IMR-90 (cell line): ENCODE data around the gene ABCD1. TPM values are rescaled to one million over a fixed set of nuclear protein-coding genes. Genes with fewer than 3 reads are reported as not detected.

Experiments
- ATAC-seq: fragments of 200-7000 bp; cut with Tn5 transposase; 2 replicates; pipeline ENCODE4 v1.9.1; 2020; ENCODE audit warnings: low read depth, mild to moderate bottlenecking, moderate library complexity
- BruUV-seq: library from RNA; stranded (reverse); fragments of 400-500 nt; replicated peaks from 2 replicates; lab custom pipeline; 2021; lab: Mats Ljungman, UMichigan
- CTCF ChIA-PET: fragments of 300-600 bp; formaldehyde crosslinking; extraction: SDS; loops from one replicate; lab custom pipeline; 2021; ENCODE audit warnings: antibody characterized with exemption; lab: Yijun Ruan, JAX
- POLR2A ChIA-PET: fragments of 300-600 bp; sonication (Branson Sonifier 250); formaldehyde crosslinking; loops from one replicate; lab custom pipeline; 2022; ENCODE audit warnings: antibody characterized with exemption; ENCODE audit not compliant: unreplicated experiment; lab: Charles Lee
- DNase-seq: peaks from one replicate; pipeline ENCODE4 v3.0.0; 2013
- H2AFZ ChIP-seq: replicated peaks from 2 replicates; pipeline ENCODE3; 2013; ENCODE audit warnings: low read length, mild to moderate bottlenecking; ENCODE audit not compliant: poor library complexity
- H2AK5ac ChIP-seq: 2 replicates; pipeline ENCODE4 v1.6.1; 2013; ENCODE audit warnings: low read depth, low read length, inconsistent platforms
- H2AK9ac ChIP-seq: replicated peaks from 2 replicates; pipeline ENCODE3; 2013; ENCODE audit warnings: mild to moderate bottlenecking, low read depth, low read length, moderate library complexity; ENCODE audit not compliant: poor library complexity
- H2BK120ac ChIP-seq: 2 replicates; pipeline ENCODE4 v1.6.1; 2013; ENCODE audit warnings: low read depth, low read length, inconsistent platforms
- H2BK15ac ChIP-seq: 3 replicates; pipeline ENCODE4 v1.6.1; 2013; ENCODE audit warnings: low read depth, low read length, inconsistent platforms
- H2BK20ac ChIP-seq: 2 replicates; pipeline ENCODE4 v1.6.1; 2013; ENCODE audit warnings: low read depth, mild to moderate bottlenecking, inconsistent platforms, low read length, moderate library complexity
- H2BK5ac ChIP-seq: 2 replicates; pipeline ENCODE4 v1.6.1; 2013; ENCODE audit warnings: mild to moderate bottlenecking, low read depth, low read length, inconsistent platforms; ENCODE audit not compliant: poor library complexity, severe bottlenecking
- H3K14ac ChIP-seq: replicated peaks from 2 replicates; pipeline ENCODE4 v1.6.1; 2013; ENCODE audit warnings: low read depth, low read length, inconsistent platforms
- H3K18ac ChIP-seq: 2 replicates; pipeline ENCODE4 v1.6.1; 2013; ENCODE audit warnings: low read depth, low read length, control low read depth
- H3K23ac ChIP-seq: 2 replicates; pipeline ENCODE4 v1.6.1; 2013; ENCODE audit warnings: low read depth, low read length, inconsistent platforms
- H3K27ac ChIP-seq: 2 replicates; pipeline ENCODE4 v1.5.1; 2013; ENCODE audit warnings: mild to moderate bottlenecking, control low read depth, low read length; ENCODE audit not compliant: insufficient read depth
- H3K27me3 ChIP-seq: 2 replicates; pipeline ENCODE4 v1.6.1; 2013; ENCODE audit warnings: low read length; ENCODE audit not compliant: control insufficient read depth, insufficient read depth
- H3K36me3 ChIP-seq: 2 replicates; pipeline ENCODE4 v1.6.1; 2013; ENCODE audit warnings: low read length, mixed read lengths; ENCODE audit not compliant: control insufficient read depth, insufficient read depth
- H3K4ac ChIP-seq: 2 replicates; pipeline ENCODE4 v1.6.1; 2013; ENCODE audit warnings: low read depth, low read length, inconsistent platforms
- H3K4me1 ChIP-seq: 2 replicates; pipeline ENCODE4 v1.6.1; 2013; ENCODE audit warnings: low read length, mixed read lengths; ENCODE audit not compliant: control insufficient read depth, insufficient read depth
- H3K4me2 ChIP-seq: 2 replicates; pipeline ENCODE4 v1.6.1; 2013; ENCODE audit warnings: low read depth, mild to moderate bottlenecking, control low read depth, low read length, moderate library complexity
- H3K4me3 ChIP-seq: 2 replicates; pipeline ENCODE4 v1.5.1; 2013; ENCODE audit warnings: low read depth, mild to moderate bottlenecking, control low read depth, low read length, moderate library complexity; ENCODE audit not compliant: insufficient read depth
- H3K56ac ChIP-seq: 2 replicates; pipeline ENCODE4 v1.6.1; 2013; ENCODE audit warnings: low read length, inconsistent platforms; ENCODE audit not compliant: insufficient read depth; ENCODE audit errors: extremely low read depth
- H3K79me1 ChIP-seq, 2 experiments: 2 replicates each; pipeline ENCODE4 v1.6.1; 2013; ENCODE audit warnings: low read length in 2 of 2, inconsistent platforms in 1 of 2, low read depth in 1 of 2
- H3K9ac ChIP-seq: 2 replicates; pipeline ENCODE4 v1.6.1; 2013; ENCODE audit warnings: low read depth, low read length, control low read depth
- H3K9me1 ChIP-seq: 2 replicates; pipeline ENCODE4 v1.6.1; 2013; ENCODE audit warnings: low read length, inconsistent platforms; ENCODE audit not compliant: insufficient read depth
- H3K9me3 ChIP-seq: 2 replicates; pipeline ENCODE4 v1.6.1; 2013; ENCODE audit warnings: low read length; ENCODE audit not compliant: control insufficient read depth, insufficient read depth
- H4K20me1 ChIP-seq: 2 replicates; pipeline ENCODE4 v1.6.1; 2013; ENCODE audit warnings: low read length, inconsistent platforms; ENCODE audit not compliant: insufficient read depth
- H4K5ac ChIP-seq: 2 replicates; pipeline ENCODE4 v1.6.1; 2013; ENCODE audit warnings: mild to moderate bottlenecking, low read depth, low read length, control low read depth
- H4K8ac ChIP-seq, 2 experiments: 2 replicates each; pipeline ENCODE4 v1.6.1; 2013; ENCODE audit warnings: low read depth in 2 of 2, low read length in 2 of 2, control low read depth in 1 of 2, inconsistent platforms in 1 of 2
- H4K91ac ChIP-seq: 2 replicates; pipeline ENCODE4 v1.6.1; 2013; ENCODE audit warnings: low read depth, low read length, inconsistent platforms; ENCODE audit not compliant: insufficient read depth
- WGBS, 2 experiments: methylation state at CpG; one replicate each; pipeline versions ENCODE4 v1.1.5 to v1.1.7; 2013; ENCODE audit warnings: missing lambda C conversion rate in 2 of 2; ENCODE audit not compliant: insufficient read length in 1 of 2; ENCODE audit errors: extremely low coverage in 2 of 2; 5-methylcytosine and 5-hydroxymethylcytosine counted together
- dilution Hi-C: fragments of 300-500 bp; cut with HindIII; formaldehyde crosslinking; loops from one replicate; pipeline ENCODE4 v1.14.3; 2018; ENCODE audit warnings: low sequenced_read_pairs; ENCODE audit not compliant: unreplicated experiment
- in situ Hi-C: fragments of 300-500 bp; cut with MboI; formaldehyde crosslinking; loops from 3 replicates; pipeline ENCODE4 v1.14.3; 2019; ENCODE audit warnings: low sequenced_read_pairs, inconsistent platforms, mixed read lengths
- intact Hi-C: fragments of 100-400 bp; cut with micrococcal nuclease; formaldehyde crosslinking; loops from 2 replicates; pipeline ENCODE4 v1.10.0; 2022
- polyA plus RNA-seq, 3 experiments: library from polyadenylated mRNA; depleted of rRNA; stranded (reverse); fragments of >200 nt; gene quantifications; 2 replicates each; pipeline ENCODE4 v1.2.3, GENCODE V29; 2012; ENCODE audit warnings: low replicate concordance in 1 of 3
- total RNA-seq: library from RNA; depleted of rRNA; stranded (reverse); fragments of >200 nt; gene quantifications from 2 replicates; pipeline ENCODE4 v1.2.3, GENCODE V29; 2012
- TF ChIP-seq, protein P1 (sequence below): fragments of 150-350 bp; IDR thresholded peaks from 2 replicates; pipeline ENCODE4 v1.6.1; 2017; ENCODE audit warnings: mild to moderate bottlenecking, antibody characterized with exemption, low read length, low read depth

ABCD1 gene
- total and polyA plus RNA-seq, 2 of the 4 experiments (the other 2 are of a cell fraction): 4.3 to 7.0 TPM

DNA sequence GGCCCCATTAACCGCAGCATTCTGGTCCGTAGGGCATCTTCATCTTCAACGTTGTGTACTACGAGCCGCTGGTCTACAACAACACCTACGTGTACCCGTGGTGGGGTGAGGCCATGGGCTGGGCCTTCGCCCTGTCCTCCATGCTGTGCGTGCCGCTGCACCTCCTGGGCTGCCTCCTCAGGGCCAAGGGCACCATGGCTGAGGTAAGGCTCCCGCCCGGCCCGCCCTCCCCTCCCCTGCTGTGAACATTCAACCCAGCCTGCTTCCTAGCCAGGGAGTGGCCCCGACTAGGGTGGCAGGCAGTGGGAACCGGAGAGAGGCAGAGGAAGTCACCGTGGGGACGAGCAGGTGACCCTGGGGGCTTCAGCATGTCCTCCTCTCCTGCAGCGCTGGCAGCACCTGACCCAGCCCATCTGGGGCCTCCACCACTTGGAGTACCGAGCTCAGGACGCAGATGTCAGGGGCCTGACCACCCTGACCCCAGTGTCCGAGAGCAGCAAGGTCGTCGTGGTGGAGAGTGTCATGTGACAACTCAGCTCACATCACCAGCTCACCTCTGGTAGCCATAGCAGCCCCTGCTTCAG, 29.9 kb upstream of the ABCD1 start:
- dilution Hi-C loops: no loop called here
- H4K91ac ChIP-seq: no peak overlapping the region
- DNase-seq (no peak), ATAC-seq (no peak)
- H3K36me3 ChIP-seq: peaks cover 7% of the 10 kb centered on the region
- H3K27ac ChIP-seq: no peak overlapping the region
- H3K23ac ChIP-seq: no peak overlapping the region
- peaks cover 2% of the 10 kb centered on the region; the same call in 1 of the 2 replicates for H3K9me1 ChIP-seq
- ChIA-PET CTCF (no interaction called here), POLR2A (no interaction called here)
- no peak overlapping the region for H3K14ac ChIP-seq
- H4K8ac ChIP-seq: no peak overlapping the region
- H2AK9ac ChIP-seq: no peak overlapping the region
- H2BK120ac ChIP-seq: no peak overlapping the region
- no peak overlapping the region for H3K56ac ChIP-seq
- TF ChIP-seq, protein P1, sequence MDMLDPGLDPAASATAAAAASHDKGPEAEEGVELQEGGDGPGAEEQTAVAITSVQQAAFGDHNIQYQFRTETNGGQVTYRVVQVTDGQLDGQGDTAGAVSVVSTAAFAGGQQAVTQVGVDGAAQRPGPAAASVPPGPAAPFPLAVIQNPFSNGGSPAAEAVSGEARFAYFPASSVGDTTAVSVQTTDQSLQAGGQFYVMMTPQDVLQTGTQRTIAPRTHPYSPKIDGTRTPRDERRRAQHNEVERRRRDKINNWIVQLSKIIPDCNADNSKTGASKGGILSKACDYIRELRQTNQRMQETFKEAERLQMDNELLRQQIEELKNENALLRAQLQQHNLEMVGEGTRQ: no peak
- in situ Hi-C loops: no loop called here
- H2AFZ ChIP-seq: no peak overlapping the region
- no peak overlapping the region for H2BK5ac ChIP-seq
- H2BK20ac ChIP-seq: no peak overlapping the region
- H2BK15ac ChIP-seq: no peak overlapping the region
- H3K4me3 ChIP-seq: no peak overlapping the region
- H4K5ac ChIP-seq: no peak overlapping the region
- 0 out of 4 replicates have a peak, but pooled peaks cover 0 to 2% of the 10 kb centered on the region in 2 experiments for H3K79me1 ChIP-seq
- BruUV-seq: no TSS peak
- no peak overlapping the region for H2AK5ac ChIP-seq
- H3K9me3 ChIP-seq: no peaks in the 10 kb centered on the region
- H3K4me2 ChIP-seq: no peak overlapping the region
- no peak overlapping the region for H3K9ac ChIP-seq
- WGBS, 2 experiments: 80% methylated on average over 2 of the region's 23 CpGs; no CpG with 5 or more reads in 1 of the 2 experiments
- H3K27me3 ChIP-seq: no peaks in the 10 kb centered on the region
- H3K4ac ChIP-seq: no peak overlapping the region
- intact Hi-C loops: no loop called here
- H4K20me1 ChIP-seq: peaks cover 8% of the 10 kb centered on the region; the same call in 1 of the 2 replicates
- H3K4me1 ChIP-seq: peaks cover 7% of the 10 kb centered on the region
- no peak overlapping the region for H3K18ac ChIP-seq
